IPS DF 4.7 (cell line): ENCODE results near the gene KLHL24.
"Not testable (repeated sequence)": the region's sequence is repeated elsewhere in the genome, so short reads cannot be mapped to it uniquely, and the experiment has no call there.

Experiments used
- DNase-seq: peaks from one replicate; pipeline ENCODE4 v3.0.0-alpha.2; 2013; ENCODE audit warnings: low spot score; ENCODE audit errors: extremely low read depth

Gene KLHL24

GRCh38 chr3:183695569-183696364, 60.3 kb downstream of the KLHL24 start:
- DNase-seq: no peak

GRCh38 chr3:183697123-183697609, 61.7 kb downstream of the KLHL24 start:
- DNase-seq: no peak

DNA sequence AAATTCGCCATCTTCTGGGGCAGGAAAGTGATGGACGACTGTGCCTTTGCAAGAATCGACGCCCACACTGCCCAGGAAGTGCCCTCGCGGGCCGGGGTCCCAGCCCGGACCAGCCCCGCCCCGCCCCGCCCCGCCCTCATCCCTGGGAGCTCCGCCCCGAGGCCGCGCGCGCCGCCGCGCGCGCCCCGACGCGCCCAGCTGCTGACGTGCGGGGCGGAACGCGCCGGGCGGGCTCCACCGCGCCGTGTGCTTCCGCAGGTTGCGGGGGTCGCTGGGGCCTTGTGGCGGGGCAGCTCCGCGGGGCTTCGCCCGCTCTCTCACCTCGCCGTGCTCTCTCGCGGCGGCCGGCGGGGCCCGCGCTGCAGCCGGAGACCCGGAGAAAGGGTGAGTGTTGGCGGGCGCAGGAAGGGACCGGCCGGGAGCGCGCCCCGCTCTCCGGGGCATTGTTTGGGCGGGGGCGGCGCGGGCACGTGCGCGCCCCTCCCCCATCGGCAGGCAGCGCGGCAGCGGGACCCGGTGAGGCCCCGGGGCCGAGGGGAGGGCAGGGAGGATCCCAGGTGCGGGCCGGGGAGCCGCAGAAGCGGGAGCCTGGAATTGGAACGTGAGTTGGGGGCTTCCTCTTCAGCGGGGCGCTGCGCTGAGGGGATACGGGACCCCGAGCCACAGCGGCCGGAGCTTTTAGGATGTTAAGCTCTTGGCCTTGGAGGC, 62.3 kb downstream of the KLHL24 start, which contains the start of gene YEATS2:
Gene YEATS2, plus strand, starts transcription at position 188 of the 708 bp plus-strand sequence. CDS start 17,366 bp downstream, outside the sequence.
- DNase-seq: no peak

GRCh38 chr3:183698318-183698751, 62.9 kb downstream of the KLHL24 start:
- no peak for DNase-seq

- no peak for DNase-seq
Measured at GRCh38 chr3:183698756-183699155, 63.3 kb downstream of the KLHL24 start.

DNA sequence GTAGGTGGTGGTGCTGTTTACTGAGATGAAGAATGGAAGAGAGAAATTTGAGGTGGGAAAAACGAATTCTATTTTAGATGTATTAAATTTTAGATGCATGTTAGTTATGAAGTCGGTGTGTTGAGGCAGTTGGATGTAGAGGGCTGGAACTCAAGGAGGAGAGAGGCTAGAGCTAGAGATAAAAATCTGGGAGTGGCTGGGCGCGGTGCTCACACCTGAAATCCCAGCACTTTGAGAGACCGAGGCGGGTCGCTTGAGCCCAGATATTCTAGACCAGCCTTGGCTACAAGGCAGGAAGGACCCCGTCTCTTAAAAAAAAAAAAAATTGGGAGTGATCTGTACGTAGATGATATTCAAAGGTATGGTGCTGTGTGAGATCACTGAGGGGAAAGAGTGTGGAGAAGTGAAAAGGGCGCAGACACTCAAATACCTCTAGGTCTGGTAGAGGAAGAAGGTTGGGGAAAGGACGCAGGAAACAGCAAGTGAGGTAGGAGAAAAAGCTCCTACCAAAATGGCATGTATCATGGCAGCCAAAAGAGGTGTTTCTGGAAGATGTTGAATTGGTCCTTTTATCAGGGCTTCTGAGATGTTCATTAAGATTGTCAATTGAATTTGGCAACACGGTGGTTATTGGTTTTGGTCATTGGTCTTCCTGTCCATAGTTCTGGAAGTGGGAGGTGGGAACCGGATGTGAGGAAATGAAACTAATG, 64.0 kb downstream of the KLHL24 start:
- DNase-seq: no peak

DNA sequence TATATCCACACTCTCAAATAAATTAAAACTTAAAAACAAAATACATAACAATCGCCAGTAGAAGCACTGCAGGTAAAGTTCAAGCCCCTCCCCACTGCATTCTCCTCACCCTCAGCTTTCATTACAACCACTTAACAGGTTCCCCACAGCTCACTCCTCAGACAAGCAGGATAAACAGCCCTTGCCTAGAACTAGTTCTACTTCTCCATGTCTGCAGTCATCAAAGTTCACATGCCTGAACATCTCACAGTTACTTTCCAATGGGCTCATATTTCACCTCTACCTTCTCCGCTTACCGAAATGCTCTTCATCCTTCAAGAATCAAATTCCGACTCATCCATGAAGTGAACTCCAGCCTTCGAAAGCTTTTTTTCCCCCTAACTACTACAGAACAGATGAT, 66.3 kb downstream of the KLHL24 start:
- DNase-seq: no peak

GRCh38 chr3:183703892-183704291, 68.5 kb downstream of the KLHL24 start:
- not testable (repeated sequence) for DNase-seq

DNA sequence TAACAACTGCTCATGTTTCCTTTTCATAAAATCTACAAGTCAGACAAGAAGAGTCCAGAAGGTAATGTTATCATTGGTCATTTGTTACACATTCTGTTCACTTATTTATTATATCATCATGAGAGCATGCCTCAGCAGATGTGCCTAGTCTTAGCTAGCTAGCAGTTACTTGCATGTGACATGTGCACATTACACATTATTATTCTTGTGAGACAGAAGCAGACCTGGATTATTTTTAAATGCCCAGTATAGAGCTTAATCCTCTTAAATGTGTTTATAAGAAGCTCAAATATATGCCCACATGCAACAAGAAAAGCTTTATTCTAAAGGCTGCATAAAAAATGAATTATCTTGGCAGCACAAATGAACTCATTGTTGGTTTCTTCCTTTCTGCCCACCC, 74.8 kb downstream of the KLHL24 start:
- no peak for DNase-seq

- no peak for DNase-seq
Measured at GRCh38 chr3:183711516-183711915, 76.1 kb downstream of the KLHL24 start.

DNA sequence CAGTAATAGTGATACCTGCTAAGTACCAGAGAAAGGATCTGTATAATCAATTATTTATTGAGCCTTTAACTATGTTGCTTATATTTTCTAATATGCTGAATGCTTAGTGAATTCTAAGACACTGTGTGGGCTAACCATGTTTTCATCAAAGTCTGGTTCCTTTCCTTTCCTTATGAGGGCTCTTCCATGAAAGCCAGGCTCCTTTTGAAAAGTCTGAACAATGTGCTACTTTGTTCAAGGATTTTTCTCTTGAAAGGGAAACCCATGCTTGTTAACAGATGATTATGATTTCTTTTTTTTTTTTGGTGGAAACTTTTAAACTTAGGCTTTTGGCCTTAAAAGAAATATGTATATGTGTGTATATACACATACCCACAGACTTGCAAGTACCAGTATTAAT, 79.2 kb downstream of the KLHL24 start:
- DNase-seq: no peak

- no peak for DNase-seq
Measured at GRCh38 chr3:183718012-183718411, 82.6 kb downstream of the KLHL24 start.

GRCh38 chr3:183725387-183725786, 90.0 kb downstream of the KLHL24 start:
- DNase-seq: no peak

DNA sequence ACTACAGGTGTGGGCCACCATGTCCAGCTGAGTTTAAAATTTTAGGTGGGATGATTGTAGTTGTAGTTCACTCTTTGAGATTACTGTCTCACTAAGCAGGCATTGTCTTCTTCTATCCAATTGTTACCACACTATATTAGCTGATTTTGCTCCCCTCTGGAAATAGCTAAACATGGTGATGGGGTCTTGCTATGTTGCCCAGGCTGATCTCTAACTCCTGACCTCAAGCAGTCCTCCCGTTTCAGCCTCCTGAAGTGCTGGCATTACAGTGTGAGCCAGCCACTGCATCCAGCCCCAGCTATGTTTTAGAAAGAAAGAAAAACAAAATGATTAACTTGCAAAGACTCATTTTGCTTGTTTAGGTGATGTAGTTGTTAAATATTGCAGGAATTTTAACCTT, 92.8 kb downstream of the KLHL24 start:
- DNase-seq: no peak

- no peak for DNase-seq
Measured at GRCh38 chr3:183730361-183730760, 94.9 kb downstream of the KLHL24 start.

- DNase-seq: no peak
Measured at GRCh38 chr3:183731611-183732010, 96.2 kb downstream of the KLHL24 start.

DNA sequence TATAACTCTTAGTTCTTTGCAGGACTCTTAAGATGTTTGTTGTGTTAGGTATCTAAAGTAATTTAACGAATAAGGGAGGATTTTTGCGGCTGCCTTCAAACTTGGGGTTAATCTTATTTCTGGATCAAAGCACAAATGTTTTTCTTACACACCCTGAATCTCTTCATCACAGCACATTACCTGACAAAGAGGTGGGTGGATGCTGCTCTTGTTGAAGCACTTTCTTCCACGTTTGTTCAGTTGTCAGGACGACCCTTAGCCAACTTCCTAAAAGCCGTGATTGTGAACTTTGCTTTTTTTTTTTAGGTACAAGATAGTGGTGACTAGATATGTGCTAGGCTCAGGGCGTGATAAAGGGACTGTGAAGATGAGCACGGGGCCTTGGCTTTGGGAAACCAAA, 98.1 kb downstream of the KLHL24 start:
- no peak for DNase-seq
